Right lobe of liver (tissue), 6 donors: ENCODE data around the gene ZEB1. TPM values are rescaled to one million over a fixed set of nuclear protein-coding genes. Genes with fewer than 3 reads are reported as not detected.
A peak's percentile ranks its signal among the peaks of the same experiment; 100 is the strongest.

ENCODE experiments used
- ATAC-seq, 4 donors: fragments of 200-7000 bp; cut with Tn5 transposase; one replicate each; pipeline ENCODE4 v1.9.1; 2020; ENCODE audit warnings: mild to moderate bottlenecking in 4 of 4, moderate library complexity in 4 of 4
- DNase-seq, 3 donors: peaks; one replicate each; pipeline ENCODE4 v3.0.0-alpha.2; 2020
- H3K27ac ChIP-seq, 3 donors: fragments of 200-600 bp; one replicate each; pipeline ENCODE4 v1.8.0; 2022
- H3K27me3 ChIP-seq, 2 donors: fragments of 200-600 bp; one replicate each; pipeline ENCODE4 v1.8.0; 2022
- H3K36me3 ChIP-seq, 4 donors: fragments of 200-600 bp; sonication (generic) in 1 of 4; one replicate each; pipeline versions ENCODE4 v1.5.1 to v1.8.0; 2017 to 2022; ENCODE audit warnings: control low read depth in 1 of 4
- H3K4me1 ChIP-seq, 4 donors: fragments of 200-600 bp; sonication (generic) in 1 of 4; one replicate each; pipeline versions ENCODE4 v1.5.1 to v1.8.0; 2017 to 2022; ENCODE audit warnings: control low read depth in 1 of 4
- H3K4me3 ChIP-seq, 3 donors: fragments of 200-600 bp; one replicate each; pipeline ENCODE4 v1.8.0; 2022
- H3K9me3 ChIP-seq, 4 donors: fragments of 200-600 bp; sonication (generic) in 1 of 4; one replicate each; pipeline versions ENCODE4 v1.5.1 to v1.8.0; 2017 to 2022; ENCODE audit warnings: control low read depth in 1 of 4
- CTCF ChIP-seq, 4 donors: fragments of 200-600 bp in 3 of 4; fragments of 450-650 bp in 1 of 4; IDR thresholded peaks; one replicate each; pipeline versions ENCODE4 v1.5.1 to v1.8.0; 2016 to 2022; ENCODE audit warnings: antibody characterized with exemption in 4 of 4, mild to moderate bottlenecking in 2 of 4
- POLR2A ChIP-seq: fragments of 450-650 bp; IDR thresholded peaks from one replicate; pipeline ENCODE4 v1.6.1; 2017; ENCODE audit warnings: antibody characterized with exemption, mild to moderate bottlenecking
- WGBS: methylation state at CpG from one replicate; pipeline ENCODE4 v1.1.6; 2018; ENCODE audit warnings: low coverage, low lambda C conversion rate; ENCODE audit not compliant: insufficient coverage; ENCODE audit errors: missing lambda C conversion rate; 5-methylcytosine and 5-hydroxymethylcytosine counted together
- intact Hi-C, 2 donors: fragments of 100-400 bp; cut with DNase I; formaldehyde crosslinking; loops; one replicate each; pipeline versions ENCODE4 v1.11.2 to v1.14.1; 2022
- total RNA-seq, 6 experiments: library from RNA; depleted of rRNA in 2 of 6; stranded (reverse); fragments of >200 nt in 2 of 6; fragmentation: NEBNext Ultra II Directional in 3 of 6; extraction: Animal tissue kit (Norgen Biotek cat#: 25700) in 3 of 6; gene quantifications; one replicate each; pipeline versions ENCODE4 v1.1.0 to v1.2.4, GENCODE V29; 2016 to 2023
- donor health status: DM: no; HTN: yes; CAD: no.
- donor health status: DM: no; HTN: no; CAD: no.
- donor health status: DM: no; HTN: no; CAD: no.
- donor health status: DM: no; HTN: yes; CAD: no.
- donor health status: DM: no; HTN: yes; CAD: no.

ZEB1 gene
- total RNA-seq, 6 experiments from 2014 or later, result 10.0 to 17.6 (median 13.6) TPM

- Histone ChIP-seq H3K36me3 (no peaks in the 10 kb centered on the region), H3K27ac (no peak overlapping the region), H3K27me3 (no peaks in the 10 kb centered on the region), H3K4me1 (peaks cover 0 to 24% (median 10%) of the 10 kb centered on the region in 4 donors), H3K9me3 (no peaks in the 10 kb centered on the region), H3K4me3 (no peak overlapping the region)
- DNase-seq (no peak), ATAC-seq (peak in 1 of 4 donors; percentile 31)
- TF ChIP-seq POLR2A, result no peak
- TF ChIP-seq CTCF (IDR thresholded peaks at IDR 0.05), result no peak
- intact Hi-C loops, result no loop called here
Measured at GRCh38 chr10:31340343-31340742, 21.3 kb downstream of the ZEB1 start.

- ATAC-seq, result no peak
- TF ChIP-seq POLR2A (no peak), CTCF (IDR thresholded peaks at IDR 0.05) (no peak)
- H3K4me1 ChIP-seq, result peaks cover 0 to 24% (median 10%) of the 10 kb centered on the region in 4 donors
- no peak for DNase-seq
- no peak overlapping the region for H3K27ac ChIP-seq
- H3K9me3 ChIP-seq, result no peaks in the 10 kb centered on the region
- no peaks in the 10 kb centered on the region for H3K36me3 ChIP-seq
- WGBS, result 100% methylated on average over 1 of the region's 1 CpG
- no peaks in the 10 kb centered on the region for H3K27me3 ChIP-seq
- intact Hi-C loops, result no loop called here
- no peak overlapping the region for H3K4me3 ChIP-seq
Measured at GRCh38 chr10:31341552-31341951, 22.5 kb downstream of the ZEB1 start.

GRCh38 chr10:31343009-31343408, 24.0 kb downstream of the ZEB1 start:
- no peak overlapping the region for H3K27ac ChIP-seq
- no peak overlapping the region for H3K4me3 ChIP-seq
- H3K9me3 ChIP-seq, result no peaks in the 10 kb centered on the region
- peaks cover 0 to 24% (median 10%) of the 10 kb centered on the region in 4 donors for H3K4me1 ChIP-seq
- WGBS, result 40% methylated on average over 3 of the region's 3 CpGs
- ATAC-seq (no peak), DNase-seq (no peak)
- TF ChIP-seq CTCF (IDR thresholded peaks at IDR 0.05), result no peak
- TF ChIP-seq POLR2A, result no peak
- H3K36me3 ChIP-seq, result no peaks in the 10 kb centered on the region
- intact Hi-C loops, result no loop called here
- H3K27me3 ChIP-seq, result no peaks in the 10 kb centered on the region

GRCh38 chr10:31343551-31343950, 24.5 kb downstream of the ZEB1 start:
- Histone ChIP-seq H3K9me3 (no peaks in the 10 kb centered on the region), H3K36me3 (no peaks in the 10 kb centered on the region), H3K4me3 (no peak overlapping the region), H3K27me3 (no peaks in the 10 kb centered on the region), H3K27ac (no peak overlapping the region), H3K4me1 (peaks cover 0 to 28% (median 10%) of the 10 kb centered on the region in 4 donors)
- intact Hi-C loops, result no loop called here
- TF ChIP-seq POLR2A (no peak), CTCF (IDR thresholded peaks at IDR 0.05) (no peak)
- 33% methylated on average over 5 of the region's 5 CpGs for WGBS
- ATAC-seq, result peak; percentile 79 to 89 (median 83)
- no peak for DNase-seq

GRCh38 chr10:31345886-31346285, 26.9 kb downstream of the ZEB1 start:
- DNase-seq, result no peak
- Histone ChIP-seq H3K4me3 (no peak overlapping the region), H3K36me3 (no peaks in the 10 kb centered on the region), H3K4me1 (peaks cover 0 to 31% (median 10%) of the 10 kb centered on the region in 4 donors), H3K27me3 (no peaks in the 10 kb centered on the region), H3K9me3 (no peaks in the 10 kb centered on the region), H3K27ac (no peak overlapping the region)
- 35% methylated on average over 1 of the region's 1 CpG for WGBS
- TF ChIP-seq POLR2A, result no peak
- no peak for TF ChIP-seq CTCF (IDR thresholded peaks at IDR 0.05)
- ATAC-seq, result no peak
- intact Hi-C loops, result no loop called here
